ENCODE measurements around the gene KANSL1. TPM values are rescaled to one million over a fixed set of nuclear protein-coding genes. Genes with fewer than 3 reads are reported as not detected.
A peak's percentile ranks its signal among the peaks of the same experiment; 100 is the strongest.

The KANSL1 gene
- total RNA-seq, 1 donor from 2014 or later: 94.5 TPM

DNA sequence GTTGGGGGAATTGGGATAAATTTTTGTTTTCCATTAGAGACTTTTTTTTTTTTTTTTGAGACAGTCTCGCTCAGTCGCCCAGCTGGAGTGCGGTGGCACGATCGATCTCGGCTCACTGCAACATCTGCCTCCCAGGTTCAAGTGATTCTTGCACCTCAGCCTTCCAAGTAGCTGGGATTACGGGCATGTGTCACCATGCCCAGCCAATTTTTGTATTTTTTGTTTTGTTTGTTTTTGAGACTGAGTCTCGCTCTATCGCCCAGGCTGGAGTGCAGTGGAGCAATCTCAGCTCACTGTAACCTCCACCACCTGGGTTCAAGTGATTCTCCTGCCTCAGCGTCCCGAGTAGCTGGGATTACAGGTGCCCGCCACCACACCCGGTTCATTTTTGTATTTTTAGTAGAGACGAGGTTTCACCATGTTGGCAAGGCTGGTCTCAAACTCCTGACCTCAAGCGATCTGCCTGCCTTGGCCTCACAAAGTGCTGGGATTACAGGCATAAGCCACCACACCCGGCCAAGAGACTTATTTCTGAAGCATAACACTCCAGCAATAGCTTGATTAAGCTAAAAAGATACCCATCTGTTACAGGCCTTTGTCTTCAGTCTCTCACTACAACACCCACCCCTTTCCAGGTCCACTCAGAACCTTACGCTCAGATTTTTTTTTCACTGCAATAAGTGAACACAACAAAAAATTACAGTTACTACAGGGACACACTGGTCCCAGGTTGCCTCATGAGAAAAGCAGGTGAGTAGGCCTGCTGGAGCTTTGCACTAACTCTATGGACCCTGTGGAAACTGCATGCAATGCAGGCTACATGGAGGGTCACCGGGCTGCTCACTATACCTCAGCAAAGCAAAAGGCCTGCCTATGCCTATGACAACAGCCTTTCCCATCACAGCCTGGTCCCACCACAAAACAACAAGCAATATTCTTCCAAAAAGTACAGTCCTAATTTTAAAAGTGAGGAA, 34.6 kb downstream of the KANSL1 start:
- peaks cover 52 to 70% (median 57%) of the 10 kb centered on the region in 3 donors for H3K4me1 ChIP-seq (ENCODE audit: control insufficient read depth in 3 of 3, insufficient read depth in 3 of 3, low read length in 3 of 3)

DNA sequence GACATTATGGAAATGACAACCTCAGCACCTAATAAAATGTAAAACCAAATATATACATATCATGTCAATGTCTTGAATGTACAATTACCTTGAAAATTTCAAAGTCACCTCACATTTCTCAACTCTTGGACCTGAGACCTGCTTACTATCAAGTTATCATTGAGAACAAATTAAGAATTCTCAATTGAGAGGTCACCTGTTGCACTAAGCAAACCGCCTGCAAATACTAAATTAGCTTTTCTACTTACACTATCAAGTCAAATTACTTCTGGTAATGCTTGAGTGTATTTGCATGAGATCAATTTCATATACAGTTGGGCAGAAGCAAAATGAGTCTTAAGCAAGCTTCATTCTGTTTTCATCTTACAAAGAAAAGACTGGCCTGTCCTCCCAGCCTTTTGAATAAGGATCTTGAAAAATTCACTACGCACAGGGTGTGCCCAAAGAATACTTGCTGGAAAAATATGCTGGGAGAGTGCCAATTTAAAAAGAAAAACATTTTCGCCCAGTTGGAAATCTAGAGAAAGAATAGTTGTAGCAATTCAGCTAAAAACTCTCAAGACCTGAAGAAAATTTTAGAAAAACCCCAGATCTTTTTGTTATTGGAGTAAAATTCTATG, 35.7 kb downstream of the KANSL1 start:
- Histone ChIP-seq H3K4me1 (ENCODE audit: control insufficient read depth in 3 of 3, insufficient read depth in 3 of 3, low read length in 3 of 3) (peaks cover 51 to 71% (median 55%) of the 10 kb centered on the region in 3 donors), H3K27ac (ENCODE audit: low read depth, low read length) (no peak overlapping the region), H3K27me3 (ENCODE audit: control insufficient read depth in 3 of 3, insufficient read depth in 3 of 3, low read length in 3 of 3) (no peaks in the 10 kb centered on the region), H3K4me3 (ENCODE audit: low read length in 3 of 3) (no peak overlapping the region), H3K9me3 (ENCODE audit: control insufficient read depth in 3 of 3, low read length in 3 of 3) (no peaks in the 10 kb centered on the region), H3K36me3 (ENCODE audit: control insufficient read depth in 3 of 3, insufficient read depth in 3 of 3, low read length in 3 of 3) (no peaks in the 10 kb centered on the region), H3K9ac (ENCODE audit: low read depth in 1 of 3, low read length in 3 of 3) (no peak overlapping the region)

More for the DNA sequence above, 34.6 kb downstream of the KANSL1 start:
- Histone ChIP-seq H3K9ac (ENCODE audit: low read depth in 1 of 3, low read length in 3 of 3) (no peak overlapping the region), H3K9me3 (ENCODE audit: control insufficient read depth in 3 of 3, low read length in 3 of 3) (no peaks in the 10 kb centered on the region), H3K36me3 (ENCODE audit: control insufficient read depth in 3 of 3, insufficient read depth in 3 of 3, low read length in 3 of 3) (no peaks in the 10 kb centered on the region), H3K27ac (ENCODE audit: low read depth, low read length) (no peak overlapping the region), H3K4me3 (ENCODE audit: low read length in 3 of 3) (no peak overlapping the region), H3K27me3 (ENCODE audit: control insufficient read depth in 3 of 3, insufficient read depth in 3 of 3, low read length in 3 of 3) (no peaks in the 10 kb centered on the region)

DNA sequence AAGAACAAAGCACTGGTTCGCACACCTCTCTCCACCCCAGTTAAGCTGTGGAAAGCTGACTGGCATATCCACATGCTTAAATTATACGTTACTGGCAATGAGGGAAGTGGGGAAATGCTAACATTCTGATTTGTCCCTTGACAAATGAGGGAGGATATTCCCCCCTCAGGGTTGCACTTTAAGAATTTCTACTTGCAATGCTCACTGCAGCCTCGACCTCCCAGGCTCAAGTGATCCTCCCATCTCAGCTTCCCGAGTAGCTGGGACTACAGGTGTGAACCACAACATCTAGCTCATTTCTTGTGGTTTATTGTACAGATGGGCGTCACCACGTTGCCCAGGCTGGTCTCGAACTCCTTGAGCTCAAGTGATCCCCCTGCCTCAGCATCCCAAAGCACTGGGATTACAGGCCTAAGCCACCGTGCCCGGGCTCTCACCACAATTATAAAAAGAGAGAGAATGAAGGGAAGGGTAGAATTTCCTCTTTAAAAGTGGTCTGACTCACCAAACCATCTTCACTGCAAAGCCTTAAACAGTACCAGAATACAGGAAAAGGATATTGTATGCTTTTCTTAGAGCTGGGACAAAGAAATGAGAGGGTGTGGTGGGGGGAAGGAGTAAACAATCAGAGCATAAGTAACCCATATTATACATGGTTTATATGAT, 38.9 kb downstream of the KANSL1 start:
- Histone ChIP-seq H3K4me3 (ENCODE audit: low read length in 3 of 3) (no peak overlapping the region), H3K9ac (ENCODE audit: low read depth in 1 of 3, low read length in 3 of 3) (peak overlapping the region in 1 of 3 donors; percentile 10), H3K27me3 (ENCODE audit: control insufficient read depth in 3 of 3, insufficient read depth in 3 of 3, low read length in 3 of 3) (no peaks in the 10 kb centered on the region), H3K9me3 (ENCODE audit: control insufficient read depth in 3 of 3, low read length in 3 of 3) (no peaks in the 10 kb centered on the region), H3K27ac (ENCODE audit: low read depth, low read length) (peak overlapping the region; percentile 1), H3K36me3 (ENCODE audit: control insufficient read depth in 3 of 3, insufficient read depth in 3 of 3, low read length in 3 of 3) (no peaks in the 10 kb centered on the region), H3K4me1 (ENCODE audit: control insufficient read depth in 3 of 3, insufficient read depth in 3 of 3, low read length in 3 of 3) (peaks cover 50 to 69% (median 52%) of the 10 kb centered on the region in 3 donors)

DNA sequence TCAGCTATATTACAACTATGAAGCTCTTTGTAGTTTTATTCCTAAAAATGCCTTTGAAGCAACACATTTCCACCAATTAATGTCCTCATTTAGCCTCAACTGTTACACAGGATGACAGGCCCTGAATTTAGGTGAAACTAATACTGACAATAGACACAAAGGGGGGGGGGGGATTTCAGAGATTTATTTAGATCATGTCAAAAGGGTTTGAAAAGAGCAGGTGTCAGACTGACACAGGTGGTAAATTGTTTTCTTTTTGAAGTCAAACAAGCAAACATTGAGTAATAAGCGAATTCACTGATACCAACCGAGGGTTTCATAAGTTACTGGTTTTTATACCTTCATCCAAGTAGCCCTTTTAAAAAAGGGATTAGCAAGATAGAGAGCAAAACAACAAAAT, 40.8 kb downstream of the KANSL1 start:
- Histone ChIP-seq H3K36me3 (ENCODE audit: control insufficient read depth in 3 of 3, insufficient read depth in 3 of 3, low read length in 3 of 3) (no peaks in the 10 kb centered on the region), H3K4me1 (ENCODE audit: control insufficient read depth in 3 of 3, insufficient read depth in 3 of 3, low read length in 3 of 3) (peaks cover 41 to 50% (median 41%) of the 10 kb centered on the region in 3 donors), H3K9me3 (ENCODE audit: control insufficient read depth in 3 of 3, low read length in 3 of 3) (no peaks in the 10 kb centered on the region), H3K27me3 (ENCODE audit: control insufficient read depth in 3 of 3, insufficient read depth in 3 of 3, low read length in 3 of 3) (no peaks in the 10 kb centered on the region), H3K4me3 (ENCODE audit: low read length in 3 of 3) (no peak overlapping the region), H3K9ac (ENCODE audit: low read depth in 1 of 3, low read length in 3 of 3) (peak overlapping the region in 1 of 3 donors; percentile 17), H3K27ac (ENCODE audit: low read depth, low read length) (no peak overlapping the region)

DNA sequence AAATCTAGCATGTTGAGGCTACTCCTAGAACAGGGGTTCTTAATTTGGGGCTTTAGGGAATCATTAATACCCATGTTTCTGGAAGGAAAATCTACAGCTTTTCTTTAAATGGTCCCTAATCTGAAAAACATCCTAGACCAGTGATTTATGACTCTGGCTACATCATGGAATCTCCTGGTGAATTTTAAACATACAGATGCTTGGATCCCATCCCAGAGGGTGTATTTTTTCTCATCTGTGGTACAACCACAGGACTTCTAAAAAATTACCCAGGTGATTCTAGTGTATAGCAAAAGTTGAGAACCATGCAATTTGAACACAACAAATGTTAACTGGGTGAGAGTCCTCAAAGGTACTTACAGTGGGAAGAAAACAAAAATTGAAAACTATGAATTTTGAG, 41.5 kb downstream of the KANSL1 start:
- peaks cover 36 to 44% (median 36%) of the 10 kb centered on the region in 3 donors for H3K4me1 ChIP-seq (ENCODE audit: control insufficient read depth in 3 of 3, insufficient read depth in 3 of 3, low read length in 3 of 3)
- H3K9me3 ChIP-seq (ENCODE audit: control insufficient read depth in 3 of 3, low read length in 3 of 3): no peaks in the 10 kb centered on the region
- H3K27ac ChIP-seq (ENCODE audit: low read depth, low read length): no peak overlapping the region
- no peaks in the 10 kb centered on the region for H3K36me3 ChIP-seq (ENCODE audit: control insufficient read depth in 3 of 3, insufficient read depth in 3 of 3, low read length in 3 of 3)
- H3K27me3 ChIP-seq (ENCODE audit: control insufficient read depth in 3 of 3, insufficient read depth in 3 of 3, low read length in 3 of 3): no peaks in the 10 kb centered on the region
- H3K9ac ChIP-seq (ENCODE audit: low read depth in 1 of 3, low read length in 3 of 3): no peak overlapping the region
- no peak overlapping the region for H3K4me3 ChIP-seq (ENCODE audit: low read length in 3 of 3)

DNA sequence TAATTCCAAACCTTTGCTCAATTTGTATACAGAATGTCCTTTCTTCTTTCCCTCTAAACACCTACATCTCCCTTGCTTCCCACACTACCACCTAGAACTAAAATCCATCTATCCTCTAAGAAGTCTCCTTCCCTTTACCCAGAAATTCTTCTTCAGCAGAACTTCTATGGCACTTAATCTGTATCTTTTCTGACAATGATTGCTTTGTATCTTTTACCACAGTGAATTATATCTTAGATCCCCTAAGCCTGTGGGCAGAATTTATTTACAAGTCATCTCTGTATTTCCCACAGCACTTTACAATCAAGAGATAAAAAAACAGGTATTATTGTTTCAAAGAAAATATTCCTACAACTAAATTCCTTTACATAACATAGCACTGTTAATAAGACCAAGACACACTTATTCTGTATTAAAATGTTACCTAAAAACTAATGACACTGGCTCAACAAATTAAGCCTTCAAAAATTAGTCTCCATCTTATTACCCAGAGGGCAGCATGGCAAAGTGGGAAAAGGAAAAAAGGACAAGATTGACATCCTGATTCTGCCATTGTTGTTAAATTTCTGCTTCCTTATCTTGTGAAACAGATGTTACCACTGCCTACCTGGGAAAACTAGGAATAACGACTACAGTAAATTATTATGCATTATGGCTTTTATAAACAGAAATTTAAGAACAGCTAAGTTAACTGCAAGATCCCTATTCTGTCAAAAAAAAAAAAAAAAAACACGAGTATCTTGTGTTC, 42.8 kb downstream of the KANSL1 start:
- peaks cover 30 to 42% (median 36%) of the 10 kb centered on the region in 3 donors for H3K4me1 ChIP-seq (ENCODE audit: control insufficient read depth in 3 of 3, insufficient read depth in 3 of 3, low read length in 3 of 3)
- no peak overlapping the region for H3K4me3 ChIP-seq (ENCODE audit: low read length in 3 of 3)
- no peaks in the 10 kb centered on the region for H3K27me3 ChIP-seq (ENCODE audit: control insufficient read depth in 3 of 3, insufficient read depth in 3 of 3, low read length in 3 of 3)
- no peak overlapping the region for H3K27ac ChIP-seq (ENCODE audit: low read depth, low read length)
- no peaks in the 10 kb centered on the region for H3K9me3 ChIP-seq (ENCODE audit: control insufficient read depth in 3 of 3, low read length in 3 of 3)
- no peaks in the 10 kb centered on the region for H3K36me3 ChIP-seq (ENCODE audit: control insufficient read depth in 3 of 3, insufficient read depth in 3 of 3, low read length in 3 of 3)
- H3K9ac ChIP-seq (ENCODE audit: low read depth in 1 of 3, low read length in 3 of 3): no peak overlapping the region

DNA sequence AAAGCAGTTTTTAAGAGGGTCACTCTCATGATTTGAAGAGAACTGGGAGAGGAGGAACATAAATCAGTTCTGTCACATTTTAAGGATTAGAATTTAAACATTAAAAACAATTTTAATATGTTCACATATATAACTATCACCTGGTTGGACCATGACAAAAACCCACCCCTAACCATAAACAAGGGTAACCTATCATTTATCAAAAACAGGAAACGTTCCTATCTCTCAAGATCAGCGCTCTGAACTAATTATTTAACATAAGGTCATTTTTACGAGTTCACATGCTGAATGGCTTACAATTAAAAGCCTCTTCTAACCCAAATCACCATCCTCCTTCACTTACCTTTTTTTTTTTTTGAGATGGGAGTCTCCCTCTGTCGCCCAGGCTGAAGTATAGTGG, 45.0 kb downstream of the KANSL1 start:
- Histone ChIP-seq H3K27ac (ENCODE audit: low read depth, low read length) (no peak overlapping the region), H3K4me1 (ENCODE audit: control insufficient read depth in 3 of 3, insufficient read depth in 3 of 3, low read length in 3 of 3) (peaks cover 18 to 36% (median 23%) of the 10 kb centered on the region in 3 donors)

DNA sequence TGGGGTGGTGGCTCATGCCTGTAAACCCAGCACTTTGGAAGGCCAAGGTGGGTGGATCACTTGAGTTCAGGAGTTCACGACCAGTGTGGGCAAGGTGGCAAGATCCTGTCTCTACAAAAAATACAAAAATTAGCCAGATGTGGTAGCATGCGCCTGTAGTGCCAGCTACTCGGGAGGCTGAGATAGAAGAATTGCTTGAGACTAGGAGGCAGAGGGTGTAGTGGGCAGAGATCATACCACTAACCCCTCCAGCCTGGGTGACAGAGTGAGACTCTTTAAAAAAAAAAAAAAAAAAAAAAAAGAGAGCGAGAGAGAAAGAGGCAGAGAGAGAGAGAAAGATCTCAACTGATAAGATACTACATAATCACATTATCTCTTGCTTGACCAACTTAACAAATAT, 45.9 kb downstream of the KANSL1 start:
- H3K4me1 ChIP-seq (ENCODE audit: control insufficient read depth in 3 of 3, insufficient read depth in 3 of 3, low read length in 3 of 3): peaks cover 9 to 27% (median 14%) of the 10 kb centered on the region in 3 donors
- H3K4me3 ChIP-seq (ENCODE audit: low read length in 3 of 3): no peak overlapping the region
- H3K9me3 ChIP-seq (ENCODE audit: control insufficient read depth in 3 of 3, low read length in 3 of 3): no peaks in the 10 kb centered on the region
- no peaks in the 10 kb centered on the region for H3K27me3 ChIP-seq (ENCODE audit: control insufficient read depth in 3 of 3, insufficient read depth in 3 of 3, low read length in 3 of 3)
- H3K9ac ChIP-seq (ENCODE audit: low read depth in 1 of 3, low read length in 3 of 3): no peak overlapping the region
- H3K36me3 ChIP-seq (ENCODE audit: control insufficient read depth in 3 of 3, insufficient read depth in 3 of 3, low read length in 3 of 3): no peaks in the 10 kb centered on the region
- no peak overlapping the region for H3K27ac ChIP-seq (ENCODE audit: low read depth, low read length)

More for the DNA sequence above, 45.0 kb downstream of the KANSL1 start:
- Histone ChIP-seq H3K27me3 (ENCODE audit: control insufficient read depth in 3 of 3, insufficient read depth in 3 of 3, low read length in 3 of 3) (no peaks in the 10 kb centered on the region), H3K9ac (ENCODE audit: low read depth in 1 of 3, low read length in 3 of 3) (no peak overlapping the region), H3K4me3 (ENCODE audit: low read length in 3 of 3) (no peak overlapping the region), H3K36me3 (ENCODE audit: control insufficient read depth in 3 of 3, insufficient read depth in 3 of 3, low read length in 3 of 3) (no peaks in the 10 kb centered on the region), H3K9me3 (ENCODE audit: control insufficient read depth in 3 of 3, low read length in 3 of 3) (no peaks in the 10 kb centered on the region)

DNA sequence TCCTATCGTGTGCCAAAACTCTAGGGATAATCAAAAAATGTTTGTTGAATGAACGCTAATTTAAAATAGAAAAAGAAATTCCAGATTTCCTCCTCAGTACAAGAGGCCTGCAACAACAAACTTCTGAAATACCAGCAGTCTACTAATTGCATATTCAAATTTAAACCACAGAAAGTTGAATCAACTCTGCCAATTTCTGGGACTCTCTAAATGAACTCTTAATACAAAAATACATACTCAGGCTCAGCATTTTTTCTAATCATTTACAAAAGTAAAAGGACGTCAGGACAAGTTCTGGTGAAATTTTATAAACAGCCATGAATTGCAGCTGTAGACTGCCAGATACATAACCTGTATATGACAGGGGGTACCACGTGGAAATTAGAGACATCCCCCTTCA, 49.0 kb downstream of the KANSL1 start:
- peaks cover 11 to 26% (median 14%) of the 10 kb centered on the region in 3 donors for H3K4me1 ChIP-seq (ENCODE audit: control insufficient read depth in 3 of 3, insufficient read depth in 3 of 3, low read length in 3 of 3)
- no peaks in the 10 kb centered on the region for H3K9me3 ChIP-seq (ENCODE audit: control insufficient read depth in 3 of 3, low read length in 3 of 3)
- H3K27me3 ChIP-seq (ENCODE audit: control insufficient read depth in 3 of 3, insufficient read depth in 3 of 3, low read length in 3 of 3): no peaks in the 10 kb centered on the region
- no peaks in the 10 kb centered on the region for H3K36me3 ChIP-seq (ENCODE audit: control insufficient read depth in 3 of 3, insufficient read depth in 3 of 3, low read length in 3 of 3)
- H3K4me3 ChIP-seq (ENCODE audit: low read length in 3 of 3): no peak overlapping the region
- H3K9ac ChIP-seq (ENCODE audit: low read depth in 1 of 3, low read length in 3 of 3): no peak overlapping the region
- H3K27ac ChIP-seq (ENCODE audit: low read depth, low read length): no peak overlapping the region

All from skeletal muscle tissue (tissue), 4 donors.